ENCODE measurements around the gene CDK5. TPM values are rescaled to one million over a fixed set of nuclear protein-coding genes. Genes with fewer than 3 reads are reported as not detected.
A peak's percentile ranks its signal among the peaks of the same experiment; 100 is the strongest.

CDK5 gene
- total and polyA plus RNA-seq, 9 of the 15 experiments (the other 6 are each of a cell fraction or from before 2014, with no cell fraction given), result 3.2 to 38.0 (median 27.5) TPM

GRCh38 chr7:151028948-151029501 lies 28.7 kb downstream of the CDK5 start (continued):
- peak; percentile 39; the same call in 1 of the 2 replicates for TF ChIP-seq ZNF407 (IDR thresholded peaks at IDR 0.05; ENCODE audit: low read depth)
- TF ChIP-seq ZNF197 (CRISPR knock-in tag; IDR thresholded peaks at IDR 0.05; ENCODE audit: low read depth), result 0 out of 2 replicates have a peak, but pooled peaks have one; percentile 16
- TF ChIP-seq TAF7 (tag; IDR thresholded peaks at IDR 0.05), result no peak
- no peak for TF ChIP-seq HNRNPK (IDR thresholded peaks at IDR 0.05; ENCODE audit: low read depth, low read length, poor library complexity, severe bottlenecking)
- TF ChIP-seq FUS (optimal IDR thresholded peaks at IDR 0.05; ENCODE audit: low read depth, low read length), result no peak
- TF ChIP-seq TEAD4 (IDR thresholded peaks at IDR 0.05; ENCODE audit: low read length), result no peak
- TF ChIP-seq TEAD4 (CRISPR knock-in tag; IDR thresholded peaks at IDR 0.05; ENCODE audit: borderline replicate concordance), result no peak
- no peak for TF ChIP-seq ZBTB7A (IDR thresholded peaks at IDR 0.05; ENCODE audit: borderline replicate concordance, control insufficient read depth, low read depth, low read length)
- TF ChIP-seq SMAD4 (CRISPR knock-in tag; conservative IDR thresholded peaks at IDR 0.05), result peak; percentile 29
- TF ChIP-seq THRA (IDR thresholded peaks at IDR 0.05), result no peak
- TF ChIP-seq ZNF830 (CRISPR knock-in tag; IDR thresholded peaks at IDR 0.05), result no peak
- no peak for TF ChIP-seq NFIX (CRISPR knock-in tag; IDR thresholded peaks at IDR 0.05; ENCODE audit: low read depth)
- TF ChIP-seq SIN3B (IDR thresholded peaks at IDR 0.05; ENCODE audit: low read depth), result no peak
- TF ChIP-seq CTCFL (IDR thresholded peaks at IDR 0.05; ENCODE audit: borderline replicate concordance, insufficient read depth, low read depth, low read length, poor library complexity, severe bottlenecking), result no peak
- TF ChIP-seq KDM1A (IDR thresholded peaks at IDR 0.05), result peak; percentile 42 to 69; a peak in 1 of 4 replicates
- TF ChIP-seq RNF2 (IDR thresholded peaks at IDR 0.05), result no peak
- TF ChIP-seq ZNF589 (CRISPR knock-in tag; IDR thresholded peaks at IDR 0.05; ENCODE audit: low read depth), result peak; percentile 89
- no peak for TF ChIP-seq GATAD2A (IDR thresholded peaks at IDR 0.05)

All from K562 (cell line).